PC-3 (cell line): ENCODE measurements around the gene DYNC2I2. TPM values are rescaled to one million over a fixed set of nuclear protein-coding genes. Genes with fewer than 3 reads are reported as not detected.
"Not testable (repeated sequence)": the region's sequence is repeated elsewhere in the genome, so short reads cannot be mapped to it uniquely, and the experiment has no call there.

Experiments
- ATAC-seq: fragments of 200-7000 bp; cut with Tn5 transposase; 2 replicates; pipeline ENCODE4 v1.9.1; 2020; ENCODE audit warnings: mild to moderate bottlenecking, moderate library complexity
- BruUV-seq: library from RNA; stranded (reverse); fragments of 400-500 nt; replicated peaks from 2 replicates; lab custom pipeline; 2021; lab: Mats Ljungman, UMichigan
- CTCF ChIA-PET: fragments of 300-600 bp; sonication (Branson Sonifier 250); formaldehyde crosslinking; loops from one replicate; lab custom pipeline; 2022; ENCODE audit warnings: antibody characterized with exemption; lab: Charles Lee
- POLR2A ChIA-PET: fragments of 300-600 bp; sonication (Branson Sonifier 250); formaldehyde crosslinking; loops from one replicate; lab custom pipeline; 2022; ENCODE audit warnings: antibody characterized with exemption; ENCODE audit not compliant: unreplicated experiment; lab: Charles Lee
- DNase-seq: peaks from one replicate; pipeline ENCODE4 v3.0.0-alpha.2; 2015
- H2AFZ ChIP-seq: fragments of 300-600 bp; sonication (generic); 2 replicates; pipeline ENCODE4 v1.6.0; 2016; ENCODE audit warnings: antibody characterized with exemption, low read length
- H3F3A ChIP-seq: fragments of 300-600 bp; sonication (generic); one replicate; pipeline ENCODE4 v1.6.0; 2017; ENCODE audit warnings: antibody characterized with exemption, low read length, control low read depth, mild to moderate bottlenecking; ENCODE audit not compliant: unreplicated experiment
- H3K27ac ChIP-seq: fragments of 300-600 bp; sonication (generic); 2 replicates; pipeline ENCODE4 v1.5.1; 2016; ENCODE audit warnings: mild to moderate bottlenecking, low read length
- H3K27me3 ChIP-seq: fragments of 300-600 bp; sonication (generic); 2 replicates; pipeline ENCODE4 v1.6.1; 2016; ENCODE audit warnings: low read length, mixed read lengths
- H3K36me3 ChIP-seq: fragments of 300-600 bp; sonication (generic); 2 replicates; pipeline ENCODE4 v1.6.1; 2016; ENCODE audit warnings: low read depth, mixed run types, low read length, mixed read lengths
- H3K4me1 ChIP-seq: fragments of 300-600 bp; sonication (generic); 2 replicates; pipeline ENCODE4 v1.5.1; 2016; ENCODE audit warnings: low read length; ENCODE audit not compliant: insufficient read depth
- H3K4me2 ChIP-seq: fragments of 300-600 bp; sonication (generic); 2 replicates; pipeline ENCODE4 v1.6.0; 2016; ENCODE audit warnings: low read length
- H3K4me3 ChIP-seq: fragments of 300-600 bp; sonication (generic); 2 replicates; pipeline ENCODE4 v1.5.1; 2016; ENCODE audit warnings: mild to moderate bottlenecking, low read length, mixed read lengths
- H3K79me2 ChIP-seq: fragments of 300-600 bp; sonication (generic); 2 replicates; pipeline ENCODE4 v1.6.1; 2017; ENCODE audit warnings: low read length, mixed read lengths
- H3K9ac ChIP-seq: fragments of 300-600 bp; sonication (generic); 2 replicates; pipeline ENCODE4 v1.6.0; 2016; ENCODE audit warnings: mild to moderate bottlenecking, low read length
- H3K9me2 ChIP-seq: fragments of 300-600 bp; sonication (generic); replicated peaks from 2 replicates; pipeline ENCODE4 v1.6.1; 2016; ENCODE audit warnings: mixed run types, low read length, mixed read lengths
- H3K9me3 ChIP-seq: fragments of 300-600 bp; sonication (generic); 2 replicates; pipeline ENCODE4 v1.6.1; 2016; ENCODE audit warnings: low read length, mixed read lengths
- H4K20me1 ChIP-seq: fragments of 300-600 bp; sonication (generic); 2 replicates; pipeline ENCODE4 v1.6.1; 2016; ENCODE audit warnings: low read length, mixed read lengths
- EZH2 ChIP-seq: fragments of 300-600 bp; sonication (generic); IDR thresholded peaks from one replicate; pipeline ENCODE4 v1.6.1; 2017; ENCODE audit warnings: antibody characterized with exemption, mild to moderate bottlenecking, low read length; ENCODE audit not compliant: unreplicated experiment
- EZH2phosphoT487 ChIP-seq: fragments of 300-600 bp; sonication (generic); IDR thresholded peaks from 2 replicates; pipeline ENCODE4 v1.6.1; 2018; ENCODE audit warnings: mild to moderate bottlenecking, antibody characterized with exemption, low read length, borderline replicate concordance
- intact Hi-C: fragments of 100-400 bp; cut with micrococcal nuclease; formaldehyde crosslinking; loops from 2 replicates; pipeline ENCODE4 v1.9.0; 2023
- total RNA-seq: library from RNA; depleted of rRNA; stranded (reverse); fragments of >200 nt; gene quantifications from 2 replicates; pipeline ENCODE4 v1.2.3, GENCODE V29; 2014
- TF ChIP-seq, protein P1 (sequence below): fragments of 300-600 bp; sonication (generic); conservative IDR thresholded peaks from 2 replicates; pipeline ENCODE4 v1.5.1; 2017; ENCODE audit warnings: antibody characterized with exemption, low read depth, mild to moderate bottlenecking, low read length

DYNC2I2 gene
- total RNA-seq, 1 experiment from 2014 or later: 196 TPM

DNA sequence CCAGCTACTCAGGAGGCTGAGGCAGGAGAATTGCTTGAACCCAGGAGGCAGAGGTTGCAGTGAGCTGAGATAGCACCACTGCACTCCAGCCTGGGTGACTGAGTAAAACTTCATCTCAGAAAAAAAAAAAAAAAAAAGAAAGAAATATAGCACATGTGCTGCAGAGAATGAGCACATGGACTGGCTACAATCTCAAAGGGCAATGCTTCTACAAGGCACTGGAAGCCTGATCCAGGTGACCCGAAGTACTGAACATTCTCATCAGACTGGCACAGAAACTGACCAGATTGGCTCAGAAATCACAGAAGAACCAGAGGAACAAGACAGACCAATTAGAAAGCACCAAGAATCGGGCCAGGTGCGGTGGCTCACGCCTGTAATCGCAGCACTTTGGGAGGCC, 4.8 kb downstream of the DYNC2I2 start:
- H3K9me3 ChIP-seq: no peaks in the 10 kb centered on the region
- no peaks in the 10 kb centered on the region for H3F3A ChIP-seq
- H3K4me2 ChIP-seq: no peak overlapping the region
- intact Hi-C loops: no loop called here
- ATAC-seq: no peak
- H3K9me2 ChIP-seq: no peaks in the 10 kb centered on the region
- CTCF ChIA-PET: no interaction called here
- no TSS peak for BruUV-seq
- H3K27me3 ChIP-seq: no peaks in the 10 kb centered on the region
- H3K4me1 ChIP-seq: peaks cover 3% of the 10 kb centered on the region; the same call in 1 of the 2 replicates
- DNase-seq: no peak
- no peaks in the 10 kb centered on the region for H3K36me3 ChIP-seq
- no peaks in the 10 kb centered on the region for H4K20me1 ChIP-seq
- H3K4me3 ChIP-seq: no peak overlapping the region
- H3K27ac ChIP-seq: no peak overlapping the region
- no peak overlapping the region for H3K9ac ChIP-seq
- H2AFZ ChIP-seq: no peak overlapping the region
- POLR2A ChIA-PET: no interaction called here
- peaks cover 23% of the 10 kb centered on the region for H3K79me2 ChIP-seq
- TF ChIP-seq, protein P1, sequence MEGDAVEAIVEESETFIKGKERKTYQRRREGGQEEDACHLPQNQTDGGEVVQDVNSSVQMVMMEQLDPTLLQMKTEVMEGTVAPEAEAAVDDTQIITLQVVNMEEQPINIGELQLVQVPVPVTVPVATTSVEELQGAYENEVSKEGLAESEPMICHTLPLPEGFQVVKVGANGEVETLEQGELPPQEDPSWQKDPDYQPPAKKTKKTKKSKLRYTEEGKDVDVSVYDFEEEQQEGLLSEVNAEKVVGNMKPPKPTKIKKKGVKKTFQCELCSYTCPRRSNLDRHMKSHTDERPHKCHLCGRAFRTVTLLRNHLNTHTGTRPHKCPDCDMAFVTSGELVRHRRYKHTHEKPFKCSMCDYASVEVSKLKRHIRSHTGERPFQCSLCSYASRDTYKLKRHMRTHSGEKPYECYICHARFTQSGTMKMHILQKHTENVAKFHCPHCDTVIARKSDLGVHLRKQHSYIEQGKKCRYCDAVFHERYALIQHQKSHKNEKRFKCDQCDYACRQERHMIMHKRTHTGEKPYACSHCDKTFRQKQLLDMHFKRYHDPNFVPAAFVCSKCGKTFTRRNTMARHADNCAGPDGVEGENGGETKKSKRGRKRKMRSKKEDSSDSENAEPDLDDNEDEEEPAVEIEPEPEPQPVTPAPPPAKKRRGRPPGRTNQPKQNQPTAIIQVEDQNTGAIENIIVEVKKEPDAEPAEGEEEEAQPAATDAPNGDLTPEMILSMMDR: no peak
- TF ChIP-seq EZH2phosphoT487 (no peak), EZH2 (no peak)

DNA sequence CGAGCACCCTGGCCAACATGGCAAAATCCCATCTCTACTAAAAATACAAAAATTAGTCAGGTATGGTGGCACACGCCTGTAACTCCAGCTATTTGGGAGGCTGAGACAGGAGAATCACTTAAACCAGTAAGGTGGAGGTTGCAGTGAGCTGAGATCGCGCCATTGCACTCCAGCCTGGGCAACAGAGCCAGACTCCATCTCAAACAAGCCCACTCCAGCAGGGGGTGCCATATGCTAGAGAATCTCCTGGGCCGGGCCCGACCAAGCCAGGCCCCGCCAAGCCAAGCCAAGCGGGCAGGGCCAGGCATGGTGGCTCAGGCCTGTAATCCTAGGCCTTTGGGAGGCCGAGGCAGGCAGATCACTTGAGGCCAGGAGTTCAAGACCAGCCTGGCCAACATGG, 8.4 kb downstream of the DYNC2I2 start:
- H2AFZ ChIP-seq, H3K27ac ChIP-seq, H3K36me3 ChIP-seq, H3K4me1 ChIP-seq, H3K9me3 ChIP-seq, POLR2A ChIA-PET, BruUV-seq, H3F3A ChIP-seq, H3K27me3 ChIP-seq, intact Hi-C loops, H3K9me2 ChIP-seq, H3K4me3 ChIP-seq, H3K79me2 ChIP-seq, H3K9ac ChIP-seq, H3K4me2 ChIP-seq, H4K20me1 ChIP-seq: not testable (repeated sequence)
- DNase-seq: peak; percentile 29
- ATAC-seq: peak; percentile 38; the same call in 1 of the 2 replicates
- CTCF ChIA-PET: interaction anchor here (0.7 kb wide), 1 partner anchor 94 kb away, joined by 3 read pairs; no protein-coding TSS in a partner anchor
- TF ChIP-seq, protein P1: peak; percentile 27; the same call in 1 of the 2 replicates

DNA sequence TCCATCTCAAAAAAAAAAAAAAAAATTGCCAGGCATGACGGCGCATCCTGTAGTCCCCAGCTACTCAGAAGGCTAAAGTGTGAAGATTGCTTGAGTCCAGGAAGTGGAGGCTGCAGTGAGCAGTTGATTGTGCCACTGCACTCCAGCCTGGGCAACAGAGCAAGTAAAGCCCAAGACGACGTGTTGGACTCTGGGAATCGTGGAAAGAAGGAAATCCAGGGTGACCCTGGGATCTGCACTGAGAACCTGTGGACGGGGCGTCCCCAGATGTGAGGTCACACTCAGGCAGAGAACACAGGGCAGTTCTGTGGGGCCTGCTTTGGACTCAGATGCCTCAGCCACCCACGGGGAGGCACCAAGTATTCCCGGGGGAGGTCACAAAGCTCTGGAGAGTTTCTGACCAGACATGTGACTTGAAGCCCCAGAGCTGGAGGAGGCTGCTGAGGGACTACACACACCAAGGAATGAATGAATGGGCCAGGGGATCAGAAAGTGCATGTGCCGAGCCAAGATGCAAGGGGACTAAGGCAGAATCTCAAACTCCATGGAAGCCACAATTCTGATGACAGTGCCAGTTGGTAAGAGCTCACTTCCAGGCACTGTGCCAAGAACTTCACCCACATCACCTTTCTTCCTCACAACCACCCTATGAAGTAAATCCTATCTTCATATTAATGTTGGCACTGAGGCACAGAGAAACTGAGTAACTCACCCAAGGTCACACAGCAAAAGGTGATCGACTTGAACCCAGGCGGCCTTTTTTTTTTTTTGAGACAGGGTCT, 12.9 kb downstream of the DYNC2I2 start:
- Histone ChIP-seq H3K9me2 (no peaks in the 10 kb centered on the region), H3K27me3 (no peaks in the 10 kb centered on the region), H3K9me3 (no peaks in the 10 kb centered on the region), H3K9ac (no peak overlapping the region), H3F3A (no peaks in the 10 kb centered on the region), H3K27ac (no peak overlapping the region), H3K36me3 (no peaks in the 10 kb centered on the region; the same call in 1 of the 2 replicates), H3K79me2 (no peaks in the 10 kb centered on the region), H3K4me3 (no peak overlapping the region), H2AFZ (no peak overlapping the region), H3K4me2 (no peak overlapping the region), H4K20me1 (no peaks in the 10 kb centered on the region), H3K4me1 (no peaks in the 10 kb centered on the region)
- intact Hi-C loops: no loop called here
- TF ChIP-seq EZH2: no peak
- no peak for TF ChIP-seq EZH2phosphoT487
- TF ChIP-seq, protein P1: no peak
- DNase-seq: no peak
- ATAC-seq: no peak
- POLR2A ChIA-PET: no interaction called here
- BruUV-seq: no TSS peak
- CTCF ChIA-PET: no interaction called here
